WTC11 (cell line): ENCODE measurements around the gene ABTB2.

ENCODE experiments used
- NR1H2 ChIP-seq: sonication (generic); formaldehyde crosslinking; IDR thresholded peaks from 2 replicates; pipeline ENCODE4 v1.9.0; 2021; ENCODE audit warnings: mild to moderate bottlenecking, moderate library complexity, missing genetic modification reagents
- TF ChIP-seq, protein P1 (sequence below): sonication (generic); formaldehyde crosslinking; conservative IDR thresholded peaks from 2 replicates; pipeline ENCODE4 v1.8.1; 2023; ENCODE audit warnings: mild to moderate bottlenecking, low read depth, missing genetic modification reagents, moderate library complexity
- TF ChIP-seq, protein P2 (sequence below): sonication (generic); formaldehyde crosslinking; IDR thresholded peaks from 2 replicates; pipeline ENCODE4 v1.8.1; 2023; ENCODE audit warnings: mild to moderate bottlenecking, missing genetic modification reagents
- TF ChIP-seq, protein P3 (sequence below): fragments of 200-600 bp; IDR thresholded peaks from 2 replicates; pipeline ENCODE4 v1.8.0; 2022; ENCODE audit warnings: antibody characterized with exemption
- TF ChIP-seq, protein P4 (sequence below): sonication (generic); formaldehyde crosslinking; IDR thresholded peaks from 2 replicates; pipeline ENCODE4 v1.8.1; 2022; ENCODE audit warnings: low read depth, missing genetic modification reagents, borderline replicate concordance

DNA sequence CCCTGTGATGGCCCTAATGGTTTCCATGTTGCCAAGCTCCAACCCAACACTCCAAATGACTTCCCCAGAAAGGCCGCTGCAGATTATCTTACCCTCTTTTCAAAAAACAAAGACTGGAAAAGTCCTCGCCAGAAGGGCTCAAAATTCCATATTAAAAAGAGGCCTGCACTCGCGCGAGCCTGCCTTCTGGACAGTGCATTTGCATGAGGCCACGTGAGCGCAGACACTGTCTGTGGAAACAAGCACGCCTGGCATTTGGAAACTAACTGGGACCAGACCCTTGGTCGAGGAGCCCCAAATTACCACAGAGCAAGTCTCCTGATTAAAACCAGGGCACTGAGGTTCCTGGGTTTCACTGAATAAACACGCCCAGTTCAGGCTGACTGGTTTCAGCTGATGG lies 42.9 kb downstream of the ABTB2 start:
- TF ChIP-seq, protein P1, sequence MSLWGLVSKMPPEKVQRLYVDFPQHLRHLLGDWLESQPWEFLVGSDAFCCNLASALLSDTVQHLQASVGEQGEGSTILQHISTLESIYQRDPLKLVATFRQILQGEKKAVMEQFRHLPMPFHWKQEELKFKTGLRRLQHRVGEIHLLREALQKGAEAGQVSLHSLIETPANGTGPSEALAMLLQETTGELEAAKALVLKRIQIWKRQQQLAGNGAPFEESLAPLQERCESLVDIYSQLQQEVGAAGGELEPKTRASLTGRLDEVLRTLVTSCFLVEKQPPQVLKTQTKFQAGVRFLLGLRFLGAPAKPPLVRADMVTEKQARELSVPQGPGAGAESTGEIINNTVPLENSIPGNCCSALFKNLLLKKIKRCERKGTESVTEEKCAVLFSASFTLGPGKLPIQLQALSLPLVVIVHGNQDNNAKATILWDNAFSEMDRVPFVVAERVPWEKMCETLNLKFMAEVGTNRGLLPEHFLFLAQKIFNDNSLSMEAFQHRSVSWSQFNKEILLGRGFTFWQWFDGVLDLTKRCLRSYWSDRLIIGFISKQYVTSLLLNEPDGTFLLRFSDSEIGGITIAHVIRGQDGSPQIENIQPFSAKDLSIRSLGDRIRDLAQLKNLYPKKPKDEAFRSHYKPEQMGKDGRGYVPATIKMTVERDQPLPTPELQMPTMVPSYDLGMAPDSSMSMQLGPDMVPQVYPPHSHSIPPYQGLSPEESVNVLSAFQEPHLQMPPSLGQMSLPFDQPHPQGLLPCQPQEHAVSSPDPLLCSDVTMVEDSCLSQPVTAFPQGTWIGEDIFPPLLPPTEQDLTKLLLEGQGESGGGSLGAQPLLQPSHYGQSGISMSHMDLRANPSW (CRISPR knock-in tag) = no peak
- TF ChIP-seq, protein P2, sequence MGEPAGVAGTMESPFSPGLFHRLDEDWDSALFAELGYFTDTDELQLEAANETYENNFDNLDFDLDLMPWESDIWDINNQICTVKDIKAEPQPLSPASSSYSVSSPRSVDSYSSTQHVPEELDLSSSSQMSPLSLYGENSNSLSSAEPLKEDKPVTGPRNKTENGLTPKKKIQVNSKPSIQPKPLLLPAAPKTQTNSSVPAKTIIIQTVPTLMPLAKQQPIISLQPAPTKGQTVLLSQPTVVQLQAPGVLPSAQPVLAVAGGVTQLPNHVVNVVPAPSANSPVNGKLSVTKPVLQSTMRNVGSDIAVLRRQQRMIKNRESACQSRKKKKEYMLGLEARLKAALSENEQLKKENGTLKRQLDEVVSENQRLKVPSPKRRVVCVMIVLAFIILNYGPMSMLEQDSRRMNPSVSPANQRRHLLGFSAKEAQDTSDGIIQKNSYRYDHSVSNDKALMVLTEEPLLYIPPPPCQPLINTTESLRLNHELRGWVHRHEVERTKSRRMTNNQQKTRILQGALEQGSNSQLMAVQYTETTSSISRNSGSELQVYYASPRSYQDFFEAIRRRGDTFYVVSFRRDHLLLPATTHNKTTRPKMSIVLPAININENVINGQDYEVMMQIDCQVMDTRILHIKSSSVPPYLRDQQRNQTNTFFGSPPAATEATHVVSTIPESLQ (CRISPR knock-in tag) = no peak
- no peak for TF ChIP-seq NR1H2 (CRISPR knock-in tag)
- TF ChIP-seq, protein P3, sequence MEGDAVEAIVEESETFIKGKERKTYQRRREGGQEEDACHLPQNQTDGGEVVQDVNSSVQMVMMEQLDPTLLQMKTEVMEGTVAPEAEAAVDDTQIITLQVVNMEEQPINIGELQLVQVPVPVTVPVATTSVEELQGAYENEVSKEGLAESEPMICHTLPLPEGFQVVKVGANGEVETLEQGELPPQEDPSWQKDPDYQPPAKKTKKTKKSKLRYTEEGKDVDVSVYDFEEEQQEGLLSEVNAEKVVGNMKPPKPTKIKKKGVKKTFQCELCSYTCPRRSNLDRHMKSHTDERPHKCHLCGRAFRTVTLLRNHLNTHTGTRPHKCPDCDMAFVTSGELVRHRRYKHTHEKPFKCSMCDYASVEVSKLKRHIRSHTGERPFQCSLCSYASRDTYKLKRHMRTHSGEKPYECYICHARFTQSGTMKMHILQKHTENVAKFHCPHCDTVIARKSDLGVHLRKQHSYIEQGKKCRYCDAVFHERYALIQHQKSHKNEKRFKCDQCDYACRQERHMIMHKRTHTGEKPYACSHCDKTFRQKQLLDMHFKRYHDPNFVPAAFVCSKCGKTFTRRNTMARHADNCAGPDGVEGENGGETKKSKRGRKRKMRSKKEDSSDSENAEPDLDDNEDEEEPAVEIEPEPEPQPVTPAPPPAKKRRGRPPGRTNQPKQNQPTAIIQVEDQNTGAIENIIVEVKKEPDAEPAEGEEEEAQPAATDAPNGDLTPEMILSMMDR = no peak
- TF ChIP-seq, protein P4, sequence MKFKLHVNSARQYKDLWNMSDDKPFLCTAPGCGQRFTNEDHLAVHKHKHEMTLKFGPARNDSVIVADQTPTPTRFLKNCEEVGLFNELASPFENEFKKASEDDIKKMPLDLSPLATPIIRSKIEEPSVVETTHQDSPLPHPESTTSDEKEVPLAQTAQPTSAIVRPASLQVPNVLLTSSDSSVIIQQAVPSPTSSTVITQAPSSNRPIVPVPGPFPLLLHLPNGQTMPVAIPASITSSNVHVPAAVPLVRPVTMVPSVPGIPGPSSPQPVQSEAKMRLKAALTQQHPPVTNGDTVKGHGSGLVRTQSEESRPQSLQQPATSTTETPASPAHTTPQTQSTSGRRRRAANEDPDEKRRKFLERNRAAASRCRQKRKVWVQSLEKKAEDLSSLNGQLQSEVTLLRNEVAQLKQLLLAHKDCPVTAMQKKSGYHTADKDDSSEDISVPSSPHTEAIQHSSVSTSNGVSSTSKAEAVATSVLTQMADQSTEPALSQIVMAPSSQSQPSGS (CRISPR knock-in tag) = no peak
